Smooth muscle cell (in vitro differentiated cells): ENCODE data around the gene G6PC1. TPM values are rescaled to one million over a fixed set of nuclear protein-coding genes. Genes with fewer than 3 reads are reported as not detected.
"Not testable (repeated sequence)": the region's sequence is repeated elsewhere in the genome, so short reads cannot be mapped to it uniquely, and the experiment has no call there.

ENCODE experiments used
- DNase-seq: peaks from one replicate; lab custom pipeline; 2025; ENCODE audit not compliant: unreplicated experiment; lab: John Stamatoyannopoulos, UW
- H2AFZ ChIP-seq: fragments of 200-600 bp; sonication (generic); 2 replicates; pipeline ENCODE4 v1.6.0; 2016; ENCODE audit warnings: antibody characterized with exemption, low read depth, mild to moderate bottlenecking
- H3F3A ChIP-seq: fragments of 200-600 bp; sonication (generic); 2 replicates; pipeline ENCODE4 v1.6.0; 2017; ENCODE audit warnings: antibody characterized with exemption, low read depth
- H3K27ac ChIP-seq: fragments of 200-600 bp; sonication (generic); 2 replicates; pipeline ENCODE4 v1.5.1; 2016; ENCODE audit warnings: low read depth, mild to moderate bottlenecking
- H3K27me3 ChIP-seq: fragments of 200-600 bp; sonication (generic); 2 replicates; pipeline ENCODE4 v1.6.1; 2016; ENCODE audit warnings: low read depth, mild to moderate bottlenecking
- H3K36me3 ChIP-seq: fragments of 200-600 bp; sonication (generic); 2 replicates; pipeline ENCODE4 v1.5.1; 2016; ENCODE audit warnings: low read depth
- H3K4me1 ChIP-seq: fragments of 200-600 bp; sonication (generic); 2 replicates; pipeline ENCODE4 v1.5.1; 2016; ENCODE audit warnings: low read depth
- H3K4me2 ChIP-seq: fragments of 200-600 bp; sonication (generic); 2 replicates; pipeline ENCODE4 v1.6.0; 2016; ENCODE audit warnings: mild to moderate bottlenecking
- H3K4me3 ChIP-seq: fragments of 200-600 bp; sonication (generic); 2 replicates; pipeline ENCODE4 v1.5.1; 2016; ENCODE audit warnings: mild to moderate bottlenecking
- H3K79me2 ChIP-seq: fragments of 200-600 bp; sonication (generic); 2 replicates; pipeline ENCODE4 v1.6.0; 2016; ENCODE audit warnings: low read depth, mild to moderate bottlenecking
- H3K9ac ChIP-seq: fragments of 200-600 bp; sonication (generic); 2 replicates; pipeline ENCODE4 v1.6.0; 2016; ENCODE audit warnings: low read depth
- H3K9me3 ChIP-seq: fragments of 200-600 bp; sonication (generic); replicated peaks from 2 replicates; pipeline ENCODE4 v1.5.1; 2016; ENCODE audit warnings: low read depth
- H4K20me1 ChIP-seq: fragments of 200-600 bp; sonication (generic); 2 replicates; pipeline ENCODE4 v1.6.0; 2016; ENCODE audit warnings: low read depth
- CTCF ChIP-seq: fragments of 200-600 bp; sonication (generic); IDR thresholded peaks from 2 replicates; pipeline ENCODE4 v1.5.1; 2017; ENCODE audit warnings: borderline replicate concordance, mild to moderate bottlenecking, antibody characterized with exemption; ENCODE audit not compliant: insufficient read depth, poor library complexity, severe bottlenecking
- WGBS: methylation state at CpG from one replicate; pipeline ENCODE4 v1.1.7; 2016; ENCODE audit warnings: low lambda C conversion rate; 5-methylcytosine and 5-hydroxymethylcytosine counted together
- polyA plus RNA-seq: library from polyadenylated mRNA; unstranded; fragments of >200 nt; fragmentation: Nextera tagmentation; extraction: Ambion mirVana; gene quantifications from 2 replicates; pipeline ENCODE4 v1.2.1, GENCODE V29; 2016
- total RNA-seq: library from RNA; depleted of rRNA; stranded (reverse); fragments of >200 nt; gene quantifications from 2 replicates; pipeline ENCODE4 v1.2.3, GENCODE V29; 2014

G6PC1 gene
- total and polyA plus RNA-seq, 2 experiments from 2014 or later = not detected

DNA sequence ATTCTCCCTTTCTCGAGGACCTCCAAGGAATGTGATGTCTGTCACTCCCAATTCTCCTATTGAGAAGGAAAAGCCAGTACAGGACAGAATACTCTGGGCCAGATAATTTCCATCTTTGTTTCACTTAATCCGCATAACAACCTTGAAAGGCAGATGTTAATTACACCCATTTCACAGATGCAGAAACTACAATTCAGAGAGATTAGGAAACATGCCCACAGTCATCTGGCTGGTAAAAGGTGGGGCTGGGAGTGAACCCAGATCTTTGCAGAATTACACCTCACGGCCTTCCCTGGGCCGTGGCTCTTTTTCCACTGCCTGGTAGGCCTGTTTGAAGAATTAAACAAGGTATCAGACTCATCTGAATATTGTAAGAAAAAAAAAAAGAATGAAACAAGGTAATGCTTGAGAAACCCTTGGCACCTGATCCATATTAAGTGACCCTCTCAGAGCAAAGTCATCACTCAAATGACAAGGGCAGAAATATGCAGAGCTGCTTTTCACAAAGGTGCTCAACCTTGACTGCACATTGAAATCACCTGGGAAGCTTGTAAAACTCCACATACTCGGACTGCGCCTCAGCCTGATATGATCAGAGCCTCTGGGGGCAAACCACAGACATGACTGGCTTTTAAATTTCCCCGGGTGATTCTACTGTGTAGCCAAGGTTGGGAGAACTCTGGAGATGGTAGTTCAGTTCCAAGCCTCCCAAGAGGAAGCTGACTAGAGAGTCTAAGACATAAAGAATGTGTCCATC lies 16.6 kb upstream of the G6PC1 start:
- H3K9ac ChIP-seq = no peak overlapping the region
- no peak overlapping the region for H3K27ac ChIP-seq
- no peak overlapping the region for H3K4me2 ChIP-seq
- no peaks in the 10 kb centered on the region for H3K27me3 ChIP-seq
- H3K4me3 ChIP-seq = no peak overlapping the region
- no peaks in the 10 kb centered on the region for H3K9me3 ChIP-seq
- no peaks in the 10 kb centered on the region for H3K4me1 ChIP-seq
- no peak for DNase-seq
- WGBS = 70% methylated on average over 7 of the region's 7 CpGs
- H3K36me3 ChIP-seq = no peaks in the 10 kb centered on the region
- no peaks in the 10 kb centered on the region for H4K20me1 ChIP-seq
- no peak for TF ChIP-seq CTCF
- H3K79me2 ChIP-seq = no peaks in the 10 kb centered on the region
- H3F3A ChIP-seq = no peaks in the 10 kb centered on the region
- H2AFZ ChIP-seq = no peak overlapping the region

DNA sequence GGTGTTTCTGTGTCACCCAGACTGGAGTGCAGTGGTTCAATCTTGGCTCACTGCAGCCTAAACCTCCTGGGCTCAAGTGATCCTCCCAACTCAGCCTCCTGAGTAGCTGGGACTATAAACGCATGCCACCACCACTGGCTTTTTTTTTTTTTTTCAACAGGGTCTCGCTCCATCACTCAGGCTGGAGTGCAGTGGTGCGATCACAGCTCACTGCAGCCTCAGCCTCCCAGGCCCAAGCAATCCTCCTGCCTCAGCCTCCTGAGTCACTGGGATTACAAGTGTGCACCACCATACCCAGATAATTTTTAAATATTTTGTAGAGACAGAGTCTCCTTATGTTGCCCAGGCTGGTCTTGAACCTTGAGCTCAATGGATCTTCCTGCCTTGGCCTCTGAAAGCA lies 14.8 kb upstream of the G6PC1 start:
- H3K79me2 ChIP-seq, DNase-seq, H3K9ac ChIP-seq, H3K4me2 ChIP-seq, H3K27me3 ChIP-seq, H3K36me3 ChIP-seq, H3K27ac ChIP-seq, H3K9me3 ChIP-seq, H4K20me1 ChIP-seq, H2AFZ ChIP-seq, H3F3A ChIP-seq, H3K4me1 ChIP-seq, H3K4me3 ChIP-seq: not testable (repeated sequence)
- whole genome bisulfite sequencing = 95% methylated on average over 3 of the region's 3 CpGs

DNA sequence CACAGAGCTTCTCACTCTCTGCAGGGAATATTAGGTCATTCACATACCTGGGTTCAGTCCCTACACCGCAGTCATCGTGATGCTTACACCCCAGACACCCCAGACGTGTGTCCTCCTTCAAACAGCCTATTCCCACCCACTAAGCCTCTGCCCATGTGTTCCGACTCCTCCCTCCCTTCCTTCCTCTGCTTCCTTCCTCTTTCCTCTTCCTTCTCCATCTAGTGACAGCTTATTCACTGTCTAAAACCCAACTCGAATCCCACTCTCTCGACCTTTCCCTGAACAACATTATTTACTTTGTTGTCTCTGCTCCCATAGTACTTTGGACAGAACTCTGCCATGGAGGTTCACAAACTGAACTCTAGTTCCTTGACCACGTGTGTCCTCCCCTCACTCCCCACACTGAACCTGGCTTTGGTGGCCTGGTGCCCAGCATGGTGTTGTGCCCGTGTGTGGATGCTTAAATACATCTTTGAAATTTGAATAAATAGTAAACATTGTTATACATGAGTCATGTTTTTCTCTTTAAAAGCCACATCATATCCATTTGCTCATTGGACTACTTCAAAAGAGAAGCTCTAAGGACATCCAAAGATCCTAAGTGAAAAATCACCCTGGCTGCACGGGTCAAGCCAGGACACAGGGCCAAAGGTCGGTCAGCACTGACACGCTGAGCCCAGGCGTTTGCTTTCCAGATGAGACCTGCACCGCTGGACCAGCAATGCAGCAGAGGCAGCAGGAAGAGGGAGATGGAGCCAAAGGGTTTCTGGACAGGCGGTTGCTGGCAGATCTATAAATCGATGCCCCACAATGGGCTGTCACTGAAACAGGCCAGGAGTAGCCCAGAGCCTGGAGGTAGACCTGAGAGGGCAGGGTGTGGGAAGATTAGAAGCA lies 14.1 kb upstream of the G6PC1 start:
- no peak for DNase-seq
- Histone ChIP-seq H3F3A (peaks cover 3% of the 10 kb centered on the region), H3K4me1 (no peaks in the 10 kb centered on the region), H3K4me3 (no peak overlapping the region), H3K9ac (no peak overlapping the region), H3K36me3 (no peaks in the 10 kb centered on the region), H3K79me2 (no peaks in the 10 kb centered on the region), H4K20me1 (no peaks in the 10 kb centered on the region), H2AFZ (no peak overlapping the region), H3K4me2 (no peak overlapping the region), H3K27ac (no peak overlapping the region), H3K9me3 (no peaks in the 10 kb centered on the region), H3K27me3 (no peaks in the 10 kb centered on the region)
- no peak for TF ChIP-seq CTCF
- 92% methylated on average over 15 of the region's 15 CpGs for WGBS

DNA sequence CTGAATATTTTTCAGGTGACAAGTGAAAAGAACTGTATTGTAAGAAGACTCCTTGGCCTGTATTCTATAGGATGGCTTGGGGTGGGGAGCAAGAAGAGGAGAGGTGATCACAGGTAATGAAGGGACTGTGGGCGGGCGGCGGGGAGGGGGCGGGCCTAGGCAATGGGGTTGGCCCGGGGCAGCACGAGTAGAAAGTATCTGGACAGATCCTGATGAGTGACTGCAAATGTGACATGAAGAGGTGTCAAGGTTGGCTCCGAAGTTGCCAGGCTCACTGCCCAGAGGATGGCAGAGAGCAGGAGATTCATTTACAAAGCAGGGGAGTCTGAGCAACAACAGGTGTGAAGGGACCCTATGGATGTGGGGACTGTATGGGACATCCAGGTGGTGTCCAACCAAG lies 10.8 kb upstream of the G6PC1 start:
- H3K27me3 ChIP-seq = no peaks in the 10 kb centered on the region
- no peak overlapping the region for H3K4me3 ChIP-seq
- no peak overlapping the region for H3K4me2 ChIP-seq
- H4K20me1 ChIP-seq = no peaks in the 10 kb centered on the region
- DNase-seq = no peak
- H3F3A ChIP-seq = peaks cover 7% of the 10 kb centered on the region
- 90% methylated on average over 6 of the region's 7 CpGs for whole genome bisulfite sequencing
- no peak overlapping the region for H3K9ac ChIP-seq
- H2AFZ ChIP-seq = no peak overlapping the region
- no peaks in the 10 kb centered on the region for H3K9me3 ChIP-seq
- H3K27ac ChIP-seq = no peak overlapping the region
- H3K79me2 ChIP-seq = no peaks in the 10 kb centered on the region
- peaks cover 3% of the 10 kb centered on the region for H3K4me1 ChIP-seq
- no peak for TF ChIP-seq CTCF
- H3K36me3 ChIP-seq = no peaks in the 10 kb centered on the region
